Fibroblast of pulmonary artery (primary cell): ENCODE measurements around the gene CARD11.
A peak's percentile ranks its signal among the peaks of the same experiment; 100 is the strongest.

Experiments used
- DNase-seq: peaks from one replicate; pipeline ENCODE4 v3.0.0-alpha.2; 2010; ENCODE audit warnings: low read depth
- H3K4me3 ChIP-seq: replicated peaks from 2 replicates; pipeline ENCODE4 v1.5.1; 2011; ENCODE audit warnings: low read depth, mild to moderate bottlenecking, control low read depth, low read length, moderate library complexity
- TF ChIP-seq, protein P1 (sequence below): IDR thresholded peaks from 2 replicates; pipeline ENCODE4 v1.5.1; 2011; ENCODE audit warnings: mild to moderate bottlenecking, control low read depth, low read length, inconsistent platforms; ENCODE audit errors: missing control alignments

Gene CARD11

DNA sequence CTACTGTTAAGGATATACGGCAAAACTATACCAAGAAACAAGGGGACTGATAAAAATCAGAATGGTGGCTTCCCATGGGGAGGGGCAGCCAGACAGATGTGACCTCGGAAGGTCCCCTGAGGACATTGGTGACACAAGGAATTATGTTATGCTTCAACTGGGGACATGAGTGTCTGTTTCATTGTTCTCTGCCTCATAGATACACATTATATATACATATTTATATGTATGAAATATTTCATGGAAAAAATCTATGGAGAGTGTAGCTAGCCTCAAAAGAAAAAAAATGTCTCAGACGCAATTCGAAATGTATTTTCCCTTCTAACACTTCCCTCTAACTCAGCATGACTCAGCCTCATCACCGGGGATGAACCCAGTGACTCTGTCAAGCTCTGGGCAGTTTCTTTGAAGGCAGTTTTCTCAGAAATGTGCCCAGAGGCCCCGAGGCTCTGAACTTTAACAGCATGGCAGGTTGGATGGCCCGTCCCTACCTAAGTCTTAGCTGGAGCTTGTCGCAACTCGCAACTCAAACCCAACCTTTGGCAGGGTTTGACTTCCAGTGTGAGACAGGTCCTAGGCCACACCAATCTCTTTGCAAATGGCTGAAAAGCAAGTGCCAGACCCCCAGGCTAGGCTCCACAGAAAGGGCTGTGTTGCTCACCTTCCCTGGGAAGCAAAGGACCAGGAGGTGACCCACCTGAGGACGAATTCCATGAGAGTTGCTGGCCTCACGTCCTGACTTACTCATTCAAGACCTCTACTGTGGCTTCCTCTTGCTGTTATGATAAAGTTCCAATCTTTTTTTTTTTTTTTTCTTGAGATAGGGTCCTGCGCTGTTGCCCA lies 86.9 kb downstream of the CARD11 start:
- H3K4me3 ChIP-seq: no peak overlapping the region
- TF ChIP-seq, protein P1, sequence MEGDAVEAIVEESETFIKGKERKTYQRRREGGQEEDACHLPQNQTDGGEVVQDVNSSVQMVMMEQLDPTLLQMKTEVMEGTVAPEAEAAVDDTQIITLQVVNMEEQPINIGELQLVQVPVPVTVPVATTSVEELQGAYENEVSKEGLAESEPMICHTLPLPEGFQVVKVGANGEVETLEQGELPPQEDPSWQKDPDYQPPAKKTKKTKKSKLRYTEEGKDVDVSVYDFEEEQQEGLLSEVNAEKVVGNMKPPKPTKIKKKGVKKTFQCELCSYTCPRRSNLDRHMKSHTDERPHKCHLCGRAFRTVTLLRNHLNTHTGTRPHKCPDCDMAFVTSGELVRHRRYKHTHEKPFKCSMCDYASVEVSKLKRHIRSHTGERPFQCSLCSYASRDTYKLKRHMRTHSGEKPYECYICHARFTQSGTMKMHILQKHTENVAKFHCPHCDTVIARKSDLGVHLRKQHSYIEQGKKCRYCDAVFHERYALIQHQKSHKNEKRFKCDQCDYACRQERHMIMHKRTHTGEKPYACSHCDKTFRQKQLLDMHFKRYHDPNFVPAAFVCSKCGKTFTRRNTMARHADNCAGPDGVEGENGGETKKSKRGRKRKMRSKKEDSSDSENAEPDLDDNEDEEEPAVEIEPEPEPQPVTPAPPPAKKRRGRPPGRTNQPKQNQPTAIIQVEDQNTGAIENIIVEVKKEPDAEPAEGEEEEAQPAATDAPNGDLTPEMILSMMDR: no peak
- peak; percentile 72 for DNase-seq

DNA sequence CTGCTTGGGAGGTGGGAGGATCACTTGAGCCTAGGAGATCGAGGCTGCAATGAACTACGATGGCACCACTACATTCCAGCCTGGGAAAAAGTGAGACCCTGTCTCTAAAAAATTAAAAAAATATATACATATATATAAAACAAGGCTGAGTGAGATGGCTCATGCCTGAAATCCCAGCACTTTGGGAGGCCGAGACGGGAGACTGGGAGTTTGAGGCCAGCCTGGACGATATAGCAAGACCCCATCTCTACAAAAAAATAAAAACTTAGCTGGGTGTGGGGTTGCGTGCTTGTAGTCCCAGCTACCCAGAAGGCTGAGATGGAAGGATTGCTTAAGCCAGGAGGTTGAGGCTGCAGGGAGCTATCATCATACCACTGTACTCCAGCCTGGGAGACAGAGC lies 87.6 kb downstream of the CARD11 start:
- TF ChIP-seq, protein P1: no peak
- no peak for DNase-seq
- no peak overlapping the region for H3K4me3 ChIP-seq

DNA sequence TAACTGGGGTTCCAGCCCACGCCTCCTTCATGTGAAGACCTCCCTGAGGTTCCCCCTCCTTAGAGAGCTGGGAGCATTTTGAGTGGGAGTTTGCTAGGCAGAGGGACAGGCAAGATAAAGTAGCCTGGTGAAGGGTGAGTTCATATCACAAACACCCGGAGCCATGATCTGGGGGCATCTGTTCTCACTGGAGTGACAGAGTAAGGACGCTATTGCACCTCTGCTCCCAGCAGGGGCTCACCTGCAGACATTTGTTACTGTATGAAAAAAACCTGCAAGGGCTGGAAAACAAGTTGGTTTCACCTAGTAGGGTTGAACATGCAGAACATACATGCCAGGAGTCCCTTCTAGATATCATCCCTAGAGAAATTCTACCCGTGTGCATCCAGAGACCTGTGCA lies 88.4 kb downstream of the CARD11 start:
- TF ChIP-seq, protein P1: no peak
- DNase-seq: no peak
- H3K4me3 ChIP-seq: no peak overlapping the region

DNA sequence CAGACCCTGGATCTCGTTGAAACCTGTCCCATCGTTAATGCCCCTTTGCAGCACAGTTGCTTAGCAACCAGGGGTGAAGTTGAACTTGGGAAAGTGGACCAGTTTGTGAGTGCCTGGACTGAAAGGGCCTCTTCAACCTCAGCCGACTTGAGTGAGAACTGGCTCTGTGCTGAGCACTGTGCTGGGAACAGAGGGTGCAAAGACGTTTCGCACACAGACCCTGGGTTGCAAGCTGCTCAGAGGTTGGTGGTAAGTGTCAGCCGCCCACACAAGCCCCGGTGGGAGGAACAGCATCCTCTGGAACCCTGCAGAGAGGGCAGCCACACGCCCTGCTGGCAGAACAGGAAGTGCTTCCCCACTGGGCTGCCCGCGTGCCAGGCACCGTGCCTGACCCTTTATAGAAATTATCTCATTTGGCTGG lies 89.2 kb downstream of the CARD11 start:
- H3K4me3 ChIP-seq: no peak overlapping the region
- TF ChIP-seq, protein P1: no peak
- DNase-seq: no peak

DNA sequence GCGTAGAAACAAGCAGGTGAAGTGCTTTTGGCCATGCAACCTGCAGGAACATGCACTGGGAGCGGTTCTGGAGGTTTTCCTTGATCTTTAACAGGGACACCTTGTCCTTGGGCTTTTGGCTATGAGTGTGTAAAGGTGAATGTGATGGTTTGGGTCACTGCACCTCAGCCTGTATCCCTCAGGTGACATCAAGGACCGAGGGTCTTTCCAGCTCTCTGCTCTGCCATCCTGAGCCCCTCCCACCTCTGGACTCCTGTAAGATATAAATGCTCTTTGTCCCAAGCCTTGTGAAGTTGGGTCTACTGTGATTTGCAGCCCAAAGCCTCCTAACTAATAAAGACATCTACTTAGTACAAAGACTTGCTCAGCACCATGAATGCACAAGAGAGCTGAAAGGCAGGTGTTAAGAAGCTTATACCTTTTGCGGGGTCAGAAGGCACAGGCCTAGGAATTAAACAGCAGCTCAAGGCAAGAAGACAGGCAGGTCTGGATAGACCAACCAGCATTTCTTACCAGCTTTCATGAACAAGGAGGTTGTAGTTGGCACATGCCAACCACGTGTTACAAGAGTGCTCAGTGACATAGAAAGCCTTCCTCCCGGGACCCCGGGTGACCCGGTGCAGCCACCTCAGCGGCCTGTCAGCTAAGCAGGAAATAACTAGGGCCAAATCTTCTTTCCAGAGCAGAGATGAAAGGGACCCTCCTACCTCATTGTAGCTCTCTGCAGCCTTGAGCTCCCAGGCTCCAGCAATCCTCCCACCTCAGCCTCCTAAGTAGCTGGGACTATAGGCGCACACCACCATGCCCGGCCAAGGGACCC lies 89.9 kb downstream of the CARD11 start:
- TF ChIP-seq, protein P1: no peak
- H3K4me3 ChIP-seq: no peak overlapping the region
- no peak for DNase-seq

DNA sequence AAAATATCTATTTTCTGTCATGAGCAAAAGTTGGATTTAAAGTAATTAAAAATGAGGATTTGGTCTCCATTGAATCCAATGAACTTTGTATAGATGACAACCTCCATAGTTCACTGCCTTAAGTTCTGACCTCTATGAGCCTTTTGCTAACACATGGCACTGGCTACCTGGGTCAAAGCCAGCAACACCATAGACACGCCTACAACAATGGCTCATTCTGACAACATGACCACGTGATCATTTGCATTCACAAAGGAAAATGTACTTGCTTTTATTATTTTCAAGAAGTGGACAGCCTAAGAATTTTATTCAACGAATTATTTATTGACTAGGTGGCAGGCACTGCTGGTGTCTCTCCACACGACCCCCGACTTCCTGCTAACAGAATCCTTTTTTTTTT lies 90.6 kb downstream of the CARD11 start:
- TF ChIP-seq, protein P1: no peak
- no peak for DNase-seq
- no peak overlapping the region for H3K4me3 ChIP-seq
